NCI-H446 (cell line): ENCODE data around the gene RUFY2.

Source experiments
- DNase-seq, 2 experiments: peaks; one replicate each; lab custom pipeline; 2025; lab: John Stamatoyannopoulos, UW

The RUFY2 gene, protein sequence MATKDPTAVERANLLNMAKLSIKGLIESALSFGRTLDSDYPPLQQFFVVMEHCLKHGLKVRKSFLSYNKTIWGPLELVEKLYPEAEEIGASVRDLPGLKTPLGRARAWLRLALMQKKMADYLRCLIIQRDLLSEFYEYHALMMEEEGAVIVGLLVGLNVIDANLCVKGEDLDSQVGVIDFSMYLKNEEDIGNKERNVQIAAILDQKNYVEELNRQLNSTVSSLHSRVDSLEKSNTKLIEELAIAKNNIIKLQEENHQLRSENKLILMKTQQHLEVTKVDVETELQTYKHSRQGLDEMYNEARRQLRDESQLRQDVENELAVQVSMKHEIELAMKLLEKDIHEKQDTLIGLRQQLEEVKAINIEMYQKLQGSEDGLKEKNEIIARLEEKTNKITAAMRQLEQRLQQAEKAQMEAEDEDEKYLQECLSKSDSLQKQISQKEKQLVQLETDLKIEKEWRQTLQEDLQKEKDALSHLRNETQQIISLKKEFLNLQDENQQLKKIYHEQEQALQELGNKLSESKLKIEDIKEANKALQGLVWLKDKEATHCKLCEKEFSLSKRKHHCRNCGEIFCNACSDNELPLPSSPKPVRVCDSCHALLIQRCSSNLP

DNA sequence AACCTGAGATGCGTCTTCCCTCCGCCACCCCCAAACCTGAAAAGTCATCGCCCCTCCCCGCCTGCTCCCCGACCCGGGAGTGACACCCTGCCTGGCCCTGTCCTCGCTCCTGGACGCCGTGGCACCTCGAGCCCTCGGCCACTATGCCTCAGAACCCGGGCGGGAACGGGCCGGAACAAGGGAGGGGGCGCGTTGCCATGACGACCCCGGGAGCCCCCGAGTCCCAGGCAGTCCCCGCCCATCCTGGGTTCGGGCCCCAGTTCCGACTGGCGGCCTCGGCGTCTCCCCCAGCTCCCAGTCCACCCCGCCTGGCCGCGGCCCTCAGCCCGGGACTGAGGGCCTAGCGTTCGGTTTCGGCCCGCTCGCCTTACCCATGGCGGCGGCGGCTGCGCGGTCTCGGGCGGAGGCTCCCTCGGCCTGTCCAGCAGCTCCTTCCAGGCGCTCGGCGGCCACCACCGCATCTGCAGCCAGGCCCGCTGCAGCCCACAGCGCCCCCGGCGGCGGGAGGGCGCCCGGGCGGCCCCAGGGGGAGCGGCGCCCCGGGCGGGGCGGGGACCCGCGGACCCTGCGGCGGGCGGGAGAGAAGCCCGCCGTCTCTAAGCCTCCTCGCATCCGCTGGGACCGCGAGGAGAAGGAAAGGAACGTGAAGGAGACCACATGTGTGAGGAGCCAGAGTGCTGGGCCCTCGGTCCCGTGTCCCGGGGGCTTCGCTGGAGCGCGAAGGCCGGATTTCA, at the start of gene RUFY2:
Gene RUFY2 (minus strand): TSS at position 463 of the 734 bp plus-strand sequence. CDS start 88 bp downstream, at position 375.
- peak; percentile 19 to 71 for DNase-seq

GRCh38 chr10:68449698-68450097, 42.6 kb upstream of the RUFY2 start:
- peak in 1 of 2 experiments; percentile 4 for DNase-seq

DNA sequence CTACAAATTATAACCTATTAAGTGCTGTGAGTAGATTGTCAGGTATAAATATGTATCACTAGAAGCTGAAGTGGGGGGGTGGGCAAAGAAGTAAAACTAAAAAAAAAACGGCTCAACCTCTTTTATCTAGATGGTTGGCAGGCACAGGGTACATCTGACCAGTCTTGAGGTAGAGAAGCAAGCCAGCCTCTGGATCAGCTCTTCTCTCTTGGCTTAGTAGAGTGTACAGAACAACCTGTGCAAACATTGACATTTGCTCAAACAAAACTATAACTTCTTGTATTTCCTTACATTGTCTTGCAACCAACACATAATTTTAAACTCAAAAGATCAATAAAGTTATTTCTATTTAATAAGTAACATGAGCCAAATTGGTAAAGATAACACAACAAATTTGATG, 39.1 kb upstream of the RUFY2 start:
- DNase-seq: no peak

- no peak for DNase-seq
Observed at GRCh38 chr10:68442971-68443370, 35.9 kb upstream of the RUFY2 start.

DNA sequence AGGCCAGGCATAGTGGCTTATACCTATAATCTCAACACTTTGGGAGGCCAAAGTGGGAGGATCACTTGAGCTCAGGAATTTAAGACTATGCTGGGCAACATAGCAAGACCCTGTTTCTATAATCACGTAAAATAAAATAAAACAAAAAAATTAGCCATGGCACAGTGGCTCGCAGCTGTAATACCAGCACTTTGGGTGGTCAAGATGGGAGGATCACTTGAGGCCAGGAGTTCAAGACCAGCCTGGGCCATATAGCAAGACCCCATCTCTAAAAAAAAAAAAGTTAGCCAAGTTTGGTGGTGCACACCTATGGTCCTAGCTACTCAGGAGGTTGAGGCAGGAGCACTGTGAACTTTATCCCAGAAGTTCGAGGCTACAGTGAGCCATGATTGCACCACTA, 33.8 kb upstream of the RUFY2 start:
- no peak for DNase-seq

- DNase-seq: no peak
Observed at GRCh38 chr10:68435803-68436202, 28.7 kb upstream of the RUFY2 start.

- DNase-seq: no peak
Observed at GRCh38 chr10:68434657-68435056, 27.6 kb upstream of the RUFY2 start.

GRCh38 chr10:68428396-68429104, 21.5 kb upstream of the RUFY2 start:
- peak in 1 of 2 experiments; percentile 30 for DNase-seq

- no peak for DNase-seq
Observed at GRCh38 chr10:68424454-68425014, 17.5 kb upstream of the RUFY2 start.

GRCh38 chr10:68423522-68423921, 16.4 kb upstream of the RUFY2 start:
- no peak for DNase-seq

DNA sequence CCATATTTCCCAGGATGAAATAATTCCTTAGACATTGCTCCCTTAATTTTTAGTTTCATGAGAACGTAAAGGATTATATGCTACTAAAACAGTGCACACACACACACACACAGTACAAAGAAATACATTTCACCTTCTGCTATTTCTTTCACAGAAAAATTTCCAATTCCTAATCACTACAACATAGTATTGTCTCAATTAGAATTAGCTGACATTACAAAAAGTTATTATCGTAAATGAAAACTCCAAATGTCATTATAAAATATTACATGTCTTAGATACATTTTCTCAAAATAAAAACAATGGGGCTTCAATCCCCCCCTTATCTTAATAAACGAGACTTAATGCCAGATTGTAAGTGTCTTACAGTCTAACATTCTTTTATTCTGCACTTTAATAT, 12.3 kb upstream of the RUFY2 start:
- DNase-seq: no peak

DNA sequence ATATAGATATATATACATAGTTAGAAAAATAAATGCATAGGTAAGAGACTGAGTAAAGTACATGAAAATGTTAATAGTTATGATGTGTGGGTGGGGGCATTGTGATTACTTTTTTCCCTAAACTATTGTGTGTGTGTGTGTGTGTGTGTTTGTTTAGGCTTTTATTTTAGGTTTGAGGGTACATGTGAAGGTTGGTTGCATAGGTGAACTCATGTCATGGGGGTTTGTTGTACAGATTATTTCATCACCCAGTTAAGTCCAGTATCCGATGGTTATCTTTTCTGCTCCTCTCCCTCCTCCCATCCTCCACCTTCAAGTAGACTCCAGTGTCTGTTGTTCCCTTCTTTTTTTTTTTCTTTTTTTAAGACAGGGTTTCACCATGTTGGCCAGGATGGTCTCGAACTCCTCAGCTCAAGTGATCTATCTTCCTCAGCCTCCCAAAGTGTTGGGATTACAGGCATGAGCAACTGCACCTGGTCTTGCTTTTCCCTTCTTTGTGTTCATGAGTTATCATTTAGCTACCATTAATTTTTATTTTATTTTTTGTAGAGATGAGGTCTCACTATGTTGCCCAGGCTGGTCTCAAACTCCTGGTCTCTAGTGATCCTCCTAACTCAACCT, 1.9 kb upstream of the RUFY2 start:
- no peak for DNase-seq

DNA sequence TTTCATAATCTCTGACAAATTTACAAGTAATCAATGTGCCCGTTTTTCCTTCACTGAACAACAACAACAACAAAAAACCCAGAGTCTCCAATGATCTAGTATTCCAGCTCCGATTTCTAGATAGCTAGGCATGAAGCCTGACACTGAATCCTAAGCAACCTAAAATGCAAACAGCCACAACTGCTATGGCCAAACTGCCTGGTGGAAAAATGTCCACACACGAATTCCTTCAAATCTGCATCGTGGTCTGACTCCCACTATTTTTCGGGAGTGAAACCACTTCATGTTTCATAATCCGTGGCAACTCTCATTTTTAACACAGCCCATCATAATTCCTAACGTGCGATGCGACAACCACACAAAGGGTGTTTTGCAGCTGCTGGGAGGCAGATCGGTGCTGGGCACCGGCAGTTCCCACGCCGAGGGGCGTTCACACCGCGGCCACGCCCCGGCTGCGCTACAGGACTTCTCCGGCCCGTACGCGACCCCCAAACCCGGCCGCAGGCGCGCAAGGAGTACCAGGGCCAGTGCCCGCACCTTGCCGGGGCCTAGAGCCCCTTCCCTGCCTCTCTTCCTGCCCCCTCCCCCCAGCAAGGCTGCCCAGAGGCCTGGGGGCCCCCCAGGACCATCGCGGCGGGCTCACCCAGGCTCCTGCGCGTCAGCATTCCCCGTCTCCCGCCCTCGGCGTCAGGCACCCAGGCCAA, 814 bp downstream of the RUFY2 start:
- peak in 1 of 2 experiments; percentile 8 for DNase-seq

DNA sequence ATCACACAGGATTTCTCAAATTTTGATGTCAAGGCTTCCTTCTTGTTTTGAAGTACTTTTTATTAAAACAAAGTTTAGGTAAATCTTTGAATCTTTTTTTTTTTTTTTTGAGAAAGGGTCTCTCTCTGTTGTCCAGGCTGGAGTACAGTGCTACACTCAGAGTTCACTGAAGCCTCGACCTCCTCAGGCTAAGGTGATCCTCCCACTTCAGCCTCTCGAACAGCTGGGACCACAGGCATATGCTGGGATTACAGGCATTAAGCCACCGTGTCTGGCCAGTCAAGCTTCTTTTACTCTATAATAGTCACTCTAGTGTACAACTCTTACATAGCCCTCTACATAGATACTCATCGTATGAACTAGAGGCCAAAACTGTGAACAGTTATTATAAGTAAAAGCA, 3.4 kb downstream of the RUFY2 start:
- DNase-seq: no peak

DNA sequence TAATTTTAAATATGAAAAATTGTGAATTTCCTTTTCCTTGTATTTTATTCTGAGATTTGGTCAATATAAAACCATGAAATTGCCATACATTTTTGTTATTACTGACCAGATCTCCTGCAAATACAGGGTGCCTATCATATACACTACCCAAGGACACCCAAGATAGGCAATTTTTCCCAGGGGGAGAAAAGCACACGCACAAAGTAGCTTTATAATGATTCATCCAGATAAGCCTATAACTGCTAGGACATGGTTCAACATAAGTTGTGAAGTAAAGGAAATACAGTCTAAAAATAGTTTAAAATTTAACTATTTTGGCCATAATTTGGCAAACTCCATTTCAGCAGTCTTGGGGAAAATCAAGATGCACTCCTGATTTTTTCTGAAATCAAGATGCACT, 4.8 kb downstream of the RUFY2 start:
- DNase-seq: no peak

DNA sequence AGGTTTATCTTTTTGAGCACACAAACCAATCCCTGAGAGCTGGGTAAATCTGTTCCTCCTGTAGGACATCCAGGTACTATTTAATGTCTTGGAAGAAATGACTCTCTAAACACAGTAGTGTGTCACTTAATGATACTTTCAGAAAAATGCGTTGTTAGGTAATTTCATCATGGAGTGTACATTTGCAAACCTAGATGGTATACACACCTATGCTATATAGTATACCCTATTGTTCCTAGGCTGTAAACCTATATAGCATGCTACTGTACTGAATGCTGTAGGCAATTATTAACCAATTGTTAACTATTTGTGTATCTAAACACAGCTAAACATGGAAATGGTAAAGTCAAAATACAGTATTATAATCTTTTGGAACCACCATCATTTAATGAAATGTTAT, 10.1 kb downstream of the RUFY2 start:
- no peak for DNase-seq

GRCh38 chr10:68385740-68386139, 21.3 kb downstream of the RUFY2 start:
- no peak for DNase-seq

GRCh38 chr10:68371604-68372003, 35.5 kb downstream of the RUFY2 start:
- DNase-seq: no peak

- DNase-seq: no peak
Observed at GRCh38 chr10:68367121-68367520, 40.0 kb downstream of the RUFY2 start.

GRCh38 chr10:68366600-68366999, 40.5 kb downstream of the RUFY2 start:
- no peak for DNase-seq

DNA sequence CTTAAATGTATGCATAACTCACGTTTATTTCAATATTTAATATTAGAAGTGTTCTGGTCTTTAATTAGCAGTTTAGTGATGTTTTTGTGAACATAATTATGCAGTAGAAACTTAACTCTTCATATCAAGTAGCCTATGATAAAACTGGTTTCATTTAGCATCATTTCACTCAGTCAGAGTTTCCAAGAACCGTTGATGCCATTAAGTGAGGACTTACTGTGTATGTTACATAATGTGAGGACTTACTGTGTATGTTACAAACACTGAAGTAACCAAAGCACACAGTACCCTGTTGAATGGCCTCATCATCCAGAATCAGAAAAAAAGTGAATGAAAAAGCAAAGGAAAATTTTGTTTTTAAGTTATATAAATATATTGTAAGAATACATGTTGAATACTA, 41.5 kb downstream of the RUFY2 start:
- no peak for DNase-seq
